K562 (cell line): Measurements from ENCODE around the gene STK36.

ENCODE experiments used
- CEBPB ChIP-seq: fragments of 450-650 bp; IDR thresholded peaks from 2 replicates; pipeline ENCODE4 v1.6.1; 2016; ENCODE audit warnings: missing genetic modification characterization, missing compliant biosample characterization
- EGR1 ChIP-seq: fragments of 450-650 bp; conservative IDR thresholded peaks from 2 replicates; pipeline ENCODE4 v1.6.1; 2017; ENCODE audit warnings: mild to moderate bottlenecking
- FOXM1 ChIP-seq, 2 experiments: fragments of 450-650 bp in 1 of 2; sonication (generic) in 1 of 2; formaldehyde crosslinking in 1 of 2; IDR thresholded peaks; 2 replicates each; pipeline versions ENCODE4 v1.6.1 to v1.9.0; 2017 to 2022; ENCODE audit warnings: low read depth in 2 of 2, mild to moderate bottlenecking in 2 of 2, missing genetic modification reagents in 1 of 2, moderate library complexity in 1 of 2
- GABPA ChIP-seq: fragments of 200-800 bp; sonication (Bioruptor generic); conservative IDR thresholded peaks from 2 replicates; pipeline ENCODE4 v1.6.1; 2016; ENCODE audit warnings: low read depth, missing genetic modification characterization, missing compliant biosample characterization
- POLR2A ChIP-seq: fragments of 450-650 bp; conservative IDR thresholded peaks from 2 replicates; pipeline ENCODE4 v1.6.1; 2016
- RBM39 ChIP-seq: fragments of 200-400 bp; formaldehyde crosslinking; optimal IDR thresholded peaks from 2 replicates; pipeline ENCODE3; 2018; ENCODE audit warnings: low read depth, low read length
- SMC3 ChIP-seq: conservative IDR thresholded peaks from 2 replicates; pipeline ENCODE4 v1.6.1; 2011; ENCODE audit warnings: low read depth, low read length, improper control_type of control experiment; ENCODE audit not compliant: insufficient read depth
- SP2 ChIP-seq: IDR thresholded peaks from 2 replicates; pipeline ENCODE4 v1.6.1; 2011; ENCODE audit warnings: mild to moderate bottlenecking, low read depth, low read length, moderate library complexity; ENCODE audit not compliant: poor library complexity, severe bottlenecking; ENCODE audit errors: extremely low read depth
- ZNF778 ChIP-seq: fragments of 450-650 bp; formaldehyde crosslinking; IDR thresholded peaks from 2 replicates; pipeline ENCODE4 v1.4.0; 2020; ENCODE audit warnings: mild to moderate bottlenecking, moderate library complexity
- TF ChIP-seq, protein P1 (sequence below): fragments of 250-450 bp; sonication (Bioruptor Pico); IDR thresholded peaks from 2 replicates; pipeline ENCODE4 v1.5.0; 2020; ENCODE audit warnings: mild to moderate bottlenecking, borderline replicate concordance
- TF ChIP-seq, protein P2 (sequence below), 3 experiments: IDR thresholded peaks in 2 of 3; conservative IDR thresholded peaks in 1 of 3; 2 replicates each; pipeline ENCODE4 v1.5.1; 2011 to 2012; ENCODE audit warnings: low read length in 3 of 3, mild to moderate bottlenecking in 3 of 3, control low read depth in 2 of 3, improper control_type of control experiment in 1 of 3, inconsistent platforms in 1 of 3, low read depth in 1 of 3, mixed read lengths in 1 of 3, moderate library complexity in 1 of 3; ENCODE audit not compliant: insufficient read depth in 2 of 3
- TF ChIP-seq, protein P3 (sequence below): sonication (generic); formaldehyde crosslinking; IDR thresholded peaks from 2 replicates; pipeline ENCODE4 v1.8.0; 2022; ENCODE audit warnings: missing genetic modification reagents, mild to moderate bottlenecking, borderline replicate concordance
- TF ChIP-seq, protein P4 (sequence below): sonication (generic); IDR thresholded peaks from 2 replicates; pipeline ENCODE4 v1.6.1; 2016

DNA sequence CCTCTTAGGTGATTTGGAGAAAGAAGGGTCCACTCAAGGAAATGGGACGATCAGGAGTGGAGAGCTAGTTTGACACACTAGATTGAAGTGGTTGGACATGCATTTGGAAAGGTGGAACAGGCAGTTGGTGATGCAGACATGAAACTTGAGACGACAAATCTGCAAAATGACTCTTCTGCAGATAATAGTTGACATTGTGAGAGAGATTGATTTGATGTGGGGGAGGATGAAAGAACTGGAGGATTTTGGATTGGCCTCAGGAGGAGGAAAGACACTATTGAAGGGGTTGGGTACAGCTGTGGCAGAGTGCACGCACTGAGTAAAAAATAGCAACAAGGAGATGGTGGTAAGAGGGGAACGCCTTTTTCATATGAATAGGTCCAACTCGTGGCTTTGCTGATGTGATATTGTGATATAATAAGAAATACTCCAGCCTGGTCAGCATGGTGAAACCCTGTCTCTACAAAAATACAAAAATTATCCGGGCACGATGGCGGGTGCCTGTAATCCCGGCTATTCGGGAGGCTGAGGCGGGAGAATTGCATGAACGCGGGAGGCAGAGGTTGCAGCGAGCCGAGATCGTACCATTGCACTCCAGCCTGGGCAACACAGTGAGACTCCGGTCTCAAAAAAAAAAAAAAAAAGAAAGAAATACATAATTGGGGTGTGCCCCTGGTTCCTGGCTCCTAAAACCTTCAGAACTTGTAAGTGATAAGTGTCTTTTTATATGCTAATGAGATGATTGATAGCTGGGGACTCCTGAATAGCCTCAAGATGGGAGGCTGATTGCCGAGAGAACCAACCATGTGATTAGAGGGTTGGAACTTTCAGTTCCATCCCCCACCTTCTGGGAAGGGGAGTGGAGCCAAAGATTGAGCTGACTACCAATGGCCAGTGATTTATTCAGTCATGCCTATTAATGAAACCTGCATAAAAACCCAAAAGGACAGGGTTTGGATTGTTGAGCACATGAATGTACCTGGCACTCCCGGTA, 48.5 kb downstream of the STK36 start:
- TF ChIP-seq SMC3 (no peak), ZNF778 (CRISPR knock-in tag) (no peak), CEBPB (tag) (no peak), GABPA (no peak), POLR2A (no peak), EGR1 (no peak), RBM39 (no peak), SP2 (no peak), FOXM1 (IDR thresholded peaks at IDR 0.05; ENCODE audit: low read depth) (no peak), FOXM1 (CRISPR knock-in tag; IDR thresholded peaks at IDR 0.05; ENCODE audit: low read depth) (no peak)
- TF ChIP-seq, protein P1, sequence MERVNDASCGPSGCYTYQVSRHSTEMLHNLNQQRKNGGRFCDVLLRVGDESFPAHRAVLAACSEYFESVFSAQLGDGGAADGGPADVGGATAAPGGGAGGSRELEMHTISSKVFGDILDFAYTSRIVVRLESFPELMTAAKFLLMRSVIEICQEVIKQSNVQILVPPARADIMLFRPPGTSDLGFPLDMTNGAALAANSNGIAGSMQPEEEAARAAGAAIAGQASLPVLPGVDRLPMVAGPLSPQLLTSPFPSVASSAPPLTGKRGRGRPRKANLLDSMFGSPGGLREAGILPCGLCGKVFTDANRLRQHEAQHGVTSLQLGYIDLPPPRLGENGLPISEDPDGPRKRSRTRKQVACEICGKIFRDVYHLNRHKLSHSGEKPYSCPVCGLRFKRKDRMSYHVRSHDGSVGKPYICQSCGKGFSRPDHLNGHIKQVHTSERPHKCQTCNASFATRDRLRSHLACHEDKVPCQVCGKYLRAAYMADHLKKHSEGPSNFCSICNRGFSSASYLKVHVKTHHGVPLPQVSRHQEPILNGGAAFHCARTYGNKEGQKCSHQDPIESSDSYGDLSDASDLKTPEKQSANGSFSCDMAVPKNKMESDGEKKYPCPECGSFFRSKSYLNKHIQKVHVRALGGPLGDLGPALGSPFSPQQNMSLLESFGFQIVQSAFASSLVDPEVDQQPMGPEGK (CRISPR knock-in tag) = no peak
- TF ChIP-seq, protein P2, sequence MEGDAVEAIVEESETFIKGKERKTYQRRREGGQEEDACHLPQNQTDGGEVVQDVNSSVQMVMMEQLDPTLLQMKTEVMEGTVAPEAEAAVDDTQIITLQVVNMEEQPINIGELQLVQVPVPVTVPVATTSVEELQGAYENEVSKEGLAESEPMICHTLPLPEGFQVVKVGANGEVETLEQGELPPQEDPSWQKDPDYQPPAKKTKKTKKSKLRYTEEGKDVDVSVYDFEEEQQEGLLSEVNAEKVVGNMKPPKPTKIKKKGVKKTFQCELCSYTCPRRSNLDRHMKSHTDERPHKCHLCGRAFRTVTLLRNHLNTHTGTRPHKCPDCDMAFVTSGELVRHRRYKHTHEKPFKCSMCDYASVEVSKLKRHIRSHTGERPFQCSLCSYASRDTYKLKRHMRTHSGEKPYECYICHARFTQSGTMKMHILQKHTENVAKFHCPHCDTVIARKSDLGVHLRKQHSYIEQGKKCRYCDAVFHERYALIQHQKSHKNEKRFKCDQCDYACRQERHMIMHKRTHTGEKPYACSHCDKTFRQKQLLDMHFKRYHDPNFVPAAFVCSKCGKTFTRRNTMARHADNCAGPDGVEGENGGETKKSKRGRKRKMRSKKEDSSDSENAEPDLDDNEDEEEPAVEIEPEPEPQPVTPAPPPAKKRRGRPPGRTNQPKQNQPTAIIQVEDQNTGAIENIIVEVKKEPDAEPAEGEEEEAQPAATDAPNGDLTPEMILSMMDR (IDR thresholded peaks at IDR 0.05 in 2 of 3, conservative IDR thresholded peaks at IDR 0.05 in 1 of 3; ENCODE audit: insufficient read depth in 2 of 3, low read depth in 1 of 3, low read length in 3 of 3) = no peak
- TF ChIP-seq, protein P3, sequence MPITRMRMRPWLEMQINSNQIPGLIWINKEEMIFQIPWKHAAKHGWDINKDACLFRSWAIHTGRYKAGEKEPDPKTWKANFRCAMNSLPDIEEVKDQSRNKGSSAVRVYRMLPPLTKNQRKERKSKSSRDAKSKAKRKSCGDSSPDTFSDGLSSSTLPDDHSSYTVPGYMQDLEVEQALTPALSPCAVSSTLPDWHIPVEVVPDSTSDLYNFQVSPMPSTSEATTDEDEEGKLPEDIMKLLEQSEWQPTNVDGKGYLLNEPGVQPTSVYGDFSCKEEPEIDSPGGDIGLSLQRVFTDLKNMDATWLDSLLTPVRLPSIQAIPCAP (CRISPR knock-in tag) = no peak
- TF ChIP-seq, protein P4, sequence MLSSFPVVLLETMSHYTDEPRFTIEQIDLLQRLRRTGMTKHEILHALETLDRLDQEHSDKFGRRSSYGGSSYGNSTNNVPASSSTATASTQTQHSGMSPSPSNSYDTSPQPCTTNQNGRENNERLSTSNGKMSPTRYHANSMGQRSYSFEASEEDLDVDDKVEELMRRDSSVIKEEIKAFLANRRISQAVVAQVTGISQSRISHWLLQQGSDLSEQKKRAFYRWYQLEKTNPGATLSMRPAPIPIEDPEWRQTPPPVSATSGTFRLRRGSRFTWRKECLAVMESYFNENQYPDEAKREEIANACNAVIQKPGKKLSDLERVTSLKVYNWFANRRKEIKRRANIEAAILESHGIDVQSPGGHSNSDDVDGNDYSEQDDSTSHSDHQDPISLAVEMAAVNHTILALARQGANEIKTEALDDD = no peak
